NCI-H526 (cell line): ENCODE measurements around the gene DCXR.
A peak's percentile ranks its signal among the peaks of the same experiment; 100 is the strongest.

Experiments used
- DNase-seq, 2 experiments: peaks; one replicate each; lab custom pipeline; 2025; lab: John Stamatoyannopoulos, UW

The DCXR gene

DNA sequence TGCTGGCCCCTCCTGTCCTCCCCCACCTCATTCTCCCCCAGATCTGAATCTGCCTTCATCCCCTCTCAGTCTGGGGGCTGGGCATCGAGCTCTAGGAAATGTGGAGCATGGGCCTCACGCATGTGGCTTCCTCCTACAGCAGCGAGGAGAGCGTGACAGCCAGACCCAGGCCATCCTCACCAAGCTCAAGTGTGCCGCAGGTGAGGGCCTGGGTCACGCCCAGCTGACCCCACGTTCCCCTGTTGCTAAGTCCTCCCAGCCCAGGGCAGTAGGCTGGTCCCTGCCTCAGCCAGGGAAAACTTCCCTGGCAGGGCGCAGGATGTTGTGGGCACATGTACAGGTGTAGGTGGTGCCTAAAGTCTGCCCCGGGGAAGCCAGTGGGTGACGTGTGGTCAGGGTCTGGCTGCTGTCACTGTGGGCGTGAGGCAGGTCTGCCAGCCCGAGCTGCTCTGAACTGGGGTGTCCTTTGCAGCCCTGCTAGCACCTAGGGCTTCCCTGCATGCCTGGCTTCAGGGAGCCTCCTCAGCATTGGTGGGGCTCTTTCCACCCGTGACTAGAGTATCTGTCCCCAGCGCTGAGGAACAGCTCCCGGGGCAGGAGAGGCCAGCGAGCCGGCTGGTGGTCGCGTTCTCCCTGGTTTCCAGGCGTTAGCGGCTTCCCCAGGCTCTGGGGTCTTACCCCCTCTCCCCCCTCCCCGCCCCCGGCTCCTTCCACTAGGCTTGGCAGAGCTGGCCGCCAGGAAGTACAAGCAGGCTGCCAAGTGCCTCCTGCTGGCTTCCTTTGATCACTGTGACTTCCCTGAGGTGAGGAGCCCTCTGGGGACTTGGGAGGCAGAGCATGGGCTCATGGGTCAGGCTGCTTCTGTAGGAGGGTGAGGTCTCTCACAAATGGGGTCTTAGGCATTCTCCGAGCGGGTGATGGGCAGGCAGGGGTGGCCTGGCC is 17.8 kb upstream of the DCXR start:
- no peak for DNase-seq

DNA sequence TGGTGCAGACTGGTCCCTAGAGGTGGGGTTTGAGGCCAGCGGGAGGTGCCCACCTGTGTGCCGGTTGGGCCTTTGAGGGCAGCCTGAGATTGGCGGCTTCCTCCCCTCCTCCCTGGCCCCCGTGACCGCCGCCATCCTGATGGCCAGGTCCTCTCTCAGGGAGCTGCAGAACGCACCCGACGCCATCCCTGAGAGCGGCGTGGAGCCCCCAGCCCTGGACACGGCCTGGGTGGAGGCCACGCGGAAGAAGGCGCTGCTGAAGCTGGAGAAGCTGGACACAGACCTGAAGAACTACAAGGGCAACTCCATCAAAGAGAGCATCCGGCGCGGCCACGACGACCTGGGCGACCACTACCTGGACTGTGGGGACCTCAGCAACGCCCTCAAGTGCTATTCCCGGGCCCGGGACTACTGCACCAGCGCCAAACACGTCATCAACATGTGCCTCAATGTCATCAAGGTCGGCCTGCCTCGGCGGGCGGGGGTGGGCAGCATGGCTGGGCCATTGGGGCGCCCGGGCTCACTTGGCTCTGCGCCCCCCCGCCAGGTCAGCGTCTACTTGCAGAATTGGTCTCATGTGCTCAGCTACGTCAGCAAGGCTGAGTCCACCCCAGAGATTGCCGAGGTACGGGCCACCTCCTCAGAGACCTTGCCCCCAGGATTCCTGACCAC is 17.0 kb upstream of the DCXR start:
- no peak for DNase-seq

DNA sequence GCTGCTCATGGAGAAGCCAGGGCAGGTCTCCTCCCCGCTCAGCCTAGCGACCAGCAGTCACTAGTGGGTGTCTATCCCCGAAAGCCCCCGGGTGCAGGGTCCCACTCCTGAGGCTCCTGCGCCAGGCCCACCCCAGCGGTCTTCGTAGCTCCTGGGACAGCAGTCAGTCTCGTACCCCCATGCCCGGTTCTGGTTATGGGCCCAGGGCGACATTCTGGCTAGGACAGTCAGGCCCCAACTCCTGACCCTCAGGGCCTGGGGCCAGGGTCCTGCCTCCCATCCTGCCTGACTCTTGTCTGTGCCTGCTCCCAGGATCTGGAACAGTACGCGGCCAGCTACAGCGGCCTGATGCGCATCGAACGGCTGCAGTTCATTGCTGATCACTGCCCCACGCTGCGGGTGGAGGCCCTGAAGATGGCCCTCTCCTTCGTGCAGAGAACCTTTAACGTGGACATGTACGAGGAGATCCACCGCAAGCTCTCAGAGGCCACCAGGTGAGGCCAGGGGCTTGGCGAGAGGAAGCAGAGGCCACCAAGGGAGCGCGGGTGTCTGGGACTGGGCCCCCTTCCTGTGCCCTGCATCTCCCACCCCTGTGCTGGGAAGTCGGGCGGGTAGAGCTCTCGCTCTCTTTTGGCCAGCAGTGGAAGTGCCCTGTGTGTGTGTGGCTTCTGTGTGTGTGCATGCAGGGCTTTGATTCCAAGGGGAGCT is 16.2 kb upstream of the DCXR start:
- no peak for DNase-seq

DNA sequence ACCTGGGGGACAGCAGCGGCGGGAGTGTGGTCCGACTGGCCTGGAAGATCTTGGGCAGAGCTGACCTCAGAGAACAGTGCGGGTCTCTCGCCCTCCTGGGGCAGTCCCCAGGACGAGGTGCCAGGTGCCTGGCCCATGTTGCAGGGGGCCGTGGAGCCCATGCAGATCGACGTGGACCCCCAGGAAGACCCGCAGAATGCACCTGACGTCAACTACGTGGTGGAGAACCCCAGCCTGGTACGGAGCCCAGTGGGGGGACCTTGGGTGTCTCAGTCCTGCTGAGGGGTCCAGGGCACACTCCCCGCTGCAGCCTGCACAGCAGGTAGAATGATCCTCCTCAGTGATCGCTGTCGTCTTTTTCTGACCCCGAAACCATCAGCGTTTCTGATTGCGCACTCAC is 15.6 kb upstream of the DCXR start:
- DNase-seq = no peak

DNA sequence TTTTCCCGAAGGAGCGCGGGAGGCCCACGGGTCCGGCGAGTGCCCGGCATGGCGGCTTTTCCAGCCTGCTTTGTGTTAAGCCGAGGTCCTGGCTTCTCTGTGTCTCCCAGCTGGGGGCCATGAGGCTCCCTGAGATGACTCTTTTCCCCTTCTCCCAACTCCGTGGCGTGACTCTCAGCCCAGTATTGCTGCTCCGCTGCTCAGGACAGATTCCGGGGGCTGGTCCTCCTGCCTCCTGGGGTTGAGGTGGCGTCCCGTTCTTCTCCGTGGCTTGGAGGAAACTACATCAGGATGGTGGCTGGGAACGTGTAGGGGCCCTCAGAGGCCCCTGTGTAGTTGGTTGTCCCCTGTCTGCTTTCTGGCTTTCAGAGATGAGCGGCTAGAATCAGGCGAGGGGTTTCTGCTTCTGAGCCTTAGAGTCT is 15.2 kb upstream of the DCXR start:
- DNase-seq = no peak

DNA sequence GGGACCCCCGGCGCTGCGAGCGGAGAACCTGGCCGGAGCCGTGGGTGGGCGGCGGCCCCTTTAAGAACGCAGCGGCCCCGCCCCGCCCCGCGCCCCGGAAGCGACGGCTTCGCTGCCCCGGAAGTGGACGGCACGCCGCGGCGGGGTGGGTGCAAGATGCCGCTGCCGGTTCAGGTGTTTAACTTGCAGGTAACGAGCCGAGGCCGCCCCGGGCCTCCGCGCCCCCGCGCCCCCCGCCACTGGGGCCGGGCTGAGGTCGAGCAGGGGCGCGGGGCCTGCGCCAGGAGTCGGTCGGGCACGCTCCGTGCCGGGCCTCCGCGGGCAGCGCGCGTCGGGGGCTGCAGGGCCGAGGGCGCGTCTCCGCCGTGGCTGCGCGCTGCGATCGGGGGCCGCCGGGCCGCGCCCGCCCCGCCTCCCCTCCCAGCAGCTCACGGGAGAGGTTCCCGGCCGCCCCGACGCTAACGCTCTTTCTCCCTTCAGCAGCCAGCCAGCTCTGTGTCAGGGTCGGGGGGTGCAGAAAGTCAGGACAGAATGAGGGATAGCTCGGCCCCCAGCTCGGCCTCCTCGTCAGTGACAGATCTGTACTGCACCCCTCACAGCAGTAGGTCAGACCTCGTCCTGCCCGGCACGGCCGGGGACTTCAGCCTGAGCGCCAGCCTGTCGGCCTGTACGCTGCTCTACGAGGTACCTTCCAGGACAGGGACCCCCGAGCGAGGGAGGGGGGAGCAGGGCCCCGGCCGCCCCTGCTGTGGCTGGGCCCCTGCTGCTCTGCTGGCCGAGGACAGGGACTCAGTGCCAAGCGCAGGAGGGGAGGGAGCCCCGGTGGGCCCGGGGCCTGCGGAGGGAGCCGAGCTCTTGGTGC is 14.5 kb upstream of the DCXR start, which contains the start of the genes GPS1 and RFNG:
Gene GPS1, plus strand, starts transcription at position 123 of the 862 bp plus-strand sequence. Its CDS starts 34 bp downstream, at position 157.
Gene RFNG, minus strand, starts transcription at position 36 of the 862 bp plus-strand sequence. CDS start 45 bp downstream, outside the sequence.
- DNase-seq = peak in 1 of 2 experiments; percentile 89

DNA sequence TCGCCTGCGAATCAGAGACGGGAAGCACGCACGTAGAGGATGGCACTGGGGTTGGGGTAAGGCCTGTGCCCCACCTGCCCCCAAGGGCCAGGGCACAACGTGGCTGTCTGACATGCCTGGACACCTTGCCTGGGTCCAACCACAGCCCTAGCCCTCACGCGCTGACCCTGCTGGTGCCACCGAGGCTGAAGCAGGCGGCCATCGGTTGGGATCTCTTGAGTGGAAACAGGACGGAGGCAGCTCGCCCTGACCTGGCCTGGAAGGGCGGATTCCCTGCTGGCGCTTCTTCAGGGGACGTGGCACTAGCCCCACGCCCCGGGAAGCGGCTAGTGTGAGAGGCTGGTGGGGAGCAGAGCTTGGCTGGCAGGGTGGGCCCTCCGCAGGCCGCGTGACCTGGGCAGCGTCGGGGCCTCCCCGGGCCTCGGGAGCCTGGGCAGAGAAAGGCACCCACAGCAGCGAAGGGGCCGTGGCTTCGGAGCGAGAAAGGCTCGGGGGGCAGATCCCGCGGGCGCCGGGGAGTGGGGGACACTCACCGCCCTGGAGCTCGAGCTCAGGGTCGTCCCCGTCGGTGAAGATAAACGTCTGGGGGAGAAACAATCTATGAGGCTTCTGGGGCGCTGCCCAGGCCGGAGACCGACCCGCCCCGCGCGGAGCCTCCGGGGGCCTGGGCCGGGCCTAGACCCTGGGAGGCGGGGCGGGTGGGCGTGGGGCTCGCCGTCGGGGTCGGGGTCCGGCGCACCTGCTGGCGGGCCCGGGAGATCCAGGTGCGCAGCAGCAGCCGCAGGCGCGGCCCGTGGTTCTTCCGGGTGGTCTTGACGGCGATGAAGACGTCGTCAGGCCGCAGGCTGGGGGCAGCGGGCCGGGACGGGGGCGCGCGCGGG is 13.5 kb upstream of the DCXR start:
- DNase-seq = no peak

DNA sequence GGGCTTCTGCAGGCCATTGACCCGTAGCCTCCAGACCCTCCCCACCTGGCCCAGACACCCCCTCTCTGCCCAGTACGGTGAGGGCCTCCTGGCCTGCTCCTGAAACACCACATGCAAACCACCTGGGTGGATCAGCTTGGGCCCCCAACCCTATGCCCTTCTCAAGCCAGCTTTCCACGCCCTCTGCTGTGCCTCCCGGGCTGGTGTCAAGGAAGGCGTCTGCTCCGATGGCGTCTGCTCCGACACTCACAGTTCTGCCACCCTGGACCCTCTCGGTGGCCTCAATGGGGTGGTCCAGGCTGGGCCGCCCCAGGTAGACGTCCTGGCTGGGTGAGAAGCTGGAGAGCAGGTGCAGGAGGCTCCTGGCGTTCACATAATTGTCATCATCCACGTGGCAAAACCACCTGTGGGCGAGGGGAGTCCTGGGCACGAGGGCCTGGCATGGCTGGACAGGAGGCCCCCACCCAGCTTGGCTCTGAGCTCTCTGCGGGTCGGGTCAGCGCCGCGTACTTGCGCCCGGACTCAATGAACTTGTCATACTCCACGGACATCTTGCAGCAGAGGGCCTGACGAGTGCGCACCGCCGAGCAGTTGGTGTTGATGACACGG is 12.8 kb upstream of the DCXR start:
- no peak for DNase-seq

DNA sequence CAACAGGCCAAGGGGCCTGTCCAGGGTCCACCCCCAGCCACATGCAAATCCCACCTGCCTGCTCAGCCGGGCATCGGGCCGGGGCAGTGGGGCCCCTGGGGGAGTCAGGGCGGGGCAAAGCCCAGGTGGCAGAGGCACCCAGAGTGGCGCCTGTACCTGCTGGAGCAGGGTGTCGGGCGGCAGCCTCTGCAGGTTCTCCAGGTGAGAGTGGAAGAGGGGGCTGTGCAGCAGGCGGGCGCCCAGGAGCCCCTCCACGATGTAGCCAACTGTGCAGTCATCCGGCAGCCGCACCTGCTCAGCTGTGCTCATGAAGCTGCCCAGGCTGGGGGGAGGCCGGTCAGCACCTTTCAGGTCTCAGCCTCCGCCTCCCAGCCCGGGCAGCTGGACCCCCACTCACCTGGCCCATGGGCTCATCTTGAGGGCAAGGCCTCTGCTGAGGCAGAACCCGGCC is 12.0 kb upstream of the DCXR start:
- no peak for DNase-seq

DNA sequence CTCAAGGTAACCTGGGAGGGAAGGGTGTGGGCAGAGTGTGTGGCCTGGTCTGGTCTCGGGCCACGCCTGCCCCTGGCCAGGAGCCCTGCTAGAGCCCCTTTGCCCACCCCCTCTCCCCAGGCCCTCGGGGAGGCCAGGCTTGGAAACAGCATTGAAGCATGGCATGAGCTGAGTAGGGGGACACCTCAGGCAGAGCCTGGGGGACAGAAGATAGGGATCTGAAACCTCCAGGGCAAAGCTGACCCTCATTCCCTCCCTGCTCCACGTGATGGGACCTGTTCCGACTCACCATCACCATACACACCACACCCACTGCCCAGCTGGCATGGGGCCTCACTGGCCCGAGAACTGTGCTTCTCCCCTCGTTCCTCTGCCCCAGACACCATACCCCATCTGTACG is 11.6 kb upstream of the DCXR start:
- no peak for DNase-seq

DNA sequence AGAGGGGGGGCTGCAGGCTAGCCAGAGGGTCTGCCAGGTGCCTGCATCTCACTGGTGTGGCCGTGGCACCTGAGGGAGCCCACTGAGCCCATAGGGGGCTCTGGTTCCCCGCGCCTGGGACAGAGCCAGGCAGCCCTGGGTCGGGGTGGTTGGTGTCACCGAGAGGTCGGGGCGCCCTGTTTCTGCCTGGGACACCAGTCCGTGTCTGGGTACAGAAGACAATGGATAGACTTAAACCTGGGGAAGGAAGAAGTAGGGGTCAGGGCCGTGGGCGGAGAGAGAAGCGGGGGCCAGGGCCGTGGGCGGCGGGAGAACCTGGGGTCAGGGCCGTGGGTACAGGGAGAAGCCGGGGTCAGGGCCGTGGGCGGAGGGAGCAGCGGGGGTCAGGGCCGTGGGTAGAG is 11.1 kb upstream of the DCXR start:
- no peak for DNase-seq

DNA sequence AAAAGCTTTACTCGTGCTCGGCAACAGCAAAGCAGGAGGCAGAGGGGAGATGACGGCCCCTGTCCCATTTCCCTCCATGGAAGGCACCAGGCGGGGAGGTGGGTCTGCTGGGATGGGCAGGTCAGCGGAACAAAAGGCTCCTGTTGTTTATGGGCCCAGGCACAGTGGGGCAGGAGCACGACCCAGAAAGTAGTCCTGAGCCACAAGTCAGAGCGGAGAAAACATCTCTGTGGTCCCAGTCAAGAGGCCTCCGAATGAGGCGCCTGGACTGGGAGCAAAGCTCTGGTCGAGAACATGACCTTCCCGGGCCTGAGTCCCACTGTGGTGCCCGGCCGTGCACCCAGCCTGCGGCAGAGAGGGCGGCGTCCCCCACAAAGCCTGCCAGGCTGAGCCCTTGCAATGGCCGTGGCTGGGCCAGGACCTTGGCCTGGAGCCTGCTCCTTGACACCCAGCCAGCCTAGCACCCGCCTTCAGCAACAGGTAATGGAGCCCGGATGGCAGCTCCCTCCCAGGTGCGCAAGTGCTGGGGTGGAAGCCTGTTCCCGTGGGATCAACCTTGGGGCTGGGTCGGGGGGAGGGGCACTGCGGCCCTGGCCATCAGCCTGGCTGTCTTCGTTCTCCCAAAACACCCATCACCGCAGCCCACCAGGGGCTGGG is 10.5 kb upstream of the DCXR start:
- DNase-seq = no peak

DNA sequence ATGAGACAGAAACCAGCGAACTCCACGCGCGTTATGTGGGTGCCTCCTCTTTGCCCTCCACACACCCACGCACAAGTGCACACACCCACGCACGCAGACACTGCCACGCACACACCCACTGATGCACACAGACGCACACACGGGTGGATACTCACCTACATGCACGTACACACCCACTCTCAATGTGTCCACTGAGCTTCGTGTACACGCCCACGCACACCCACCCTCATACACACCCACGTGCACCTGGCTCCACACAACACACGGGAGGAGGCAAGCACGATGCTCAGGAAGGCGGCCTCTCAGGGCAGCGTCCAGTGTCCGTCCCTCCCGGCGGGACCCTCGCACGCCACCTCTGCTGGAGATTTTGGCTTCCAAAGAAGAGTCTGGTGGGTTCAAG is 9.9 kb upstream of the DCXR start:
- DNase-seq = no peak

DNA sequence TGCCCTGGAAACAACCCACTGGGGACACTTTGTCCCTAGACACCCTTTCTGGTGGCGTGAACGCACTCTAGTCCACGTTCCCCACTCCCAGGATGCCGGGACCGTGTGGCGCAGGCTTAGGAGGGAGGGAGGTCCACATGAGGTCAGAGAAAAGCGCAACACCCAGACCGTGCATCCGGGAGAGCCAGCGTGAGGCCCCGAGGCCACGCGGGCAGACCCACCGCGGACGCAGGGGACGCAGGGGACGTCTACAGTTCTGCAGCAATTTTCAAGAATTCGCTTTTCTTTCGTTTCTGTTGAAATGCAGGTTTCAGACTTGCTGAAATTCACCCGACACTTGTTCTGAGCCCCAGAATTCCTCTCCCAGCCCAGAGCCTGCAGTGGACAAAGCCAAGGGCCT is 9.4 kb upstream of the DCXR start:
- no peak for DNase-seq

DNA sequence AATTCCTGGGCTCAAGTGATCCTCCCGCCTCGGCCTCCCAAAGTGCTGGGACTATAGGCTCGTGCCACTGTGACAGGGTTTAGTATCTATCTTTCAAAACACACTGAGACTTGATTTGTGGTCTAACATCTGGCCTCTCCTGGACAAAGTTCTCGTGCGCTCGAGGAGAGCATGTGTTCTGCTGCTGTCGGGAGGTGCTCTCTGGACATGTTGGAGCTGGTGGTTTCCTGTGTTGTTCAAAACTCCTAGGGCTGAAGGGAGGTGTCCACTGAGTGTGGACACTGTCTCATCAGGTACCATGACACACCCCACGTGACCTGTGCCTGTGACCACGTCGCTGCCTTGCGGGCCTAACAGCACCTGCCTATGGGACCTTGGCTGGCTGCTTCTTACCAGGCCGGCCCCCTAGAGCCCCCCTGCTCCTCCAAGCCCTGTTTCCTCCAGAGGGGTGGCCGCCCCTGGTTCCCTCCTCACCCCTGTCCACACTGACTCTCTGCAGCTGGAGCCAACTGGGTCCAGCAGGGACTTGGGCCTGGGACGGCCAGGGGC is 8.5 kb upstream of the DCXR start:
- DNase-seq = no peak

DNA sequence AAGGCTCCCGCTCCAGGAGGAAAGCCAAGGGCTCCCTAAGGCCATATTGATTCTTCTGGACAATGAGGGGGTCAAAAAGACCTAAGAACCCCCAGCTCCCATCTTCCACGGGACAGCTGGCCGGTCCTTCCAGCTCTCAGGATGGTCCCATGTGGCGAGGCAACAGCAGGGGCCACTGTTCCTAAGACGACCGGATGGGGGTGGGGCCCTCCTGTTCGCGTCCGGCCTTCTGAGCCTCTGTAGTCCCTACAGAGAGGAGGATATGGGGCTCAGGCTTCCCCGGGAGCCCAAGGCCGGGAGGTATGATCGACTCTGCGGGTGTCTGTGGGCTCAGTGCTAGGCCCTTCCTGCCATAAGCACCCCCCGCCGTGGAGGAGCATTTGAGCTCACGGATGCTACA is 6.0 kb upstream of the DCXR start:
- no peak for DNase-seq

DNA sequence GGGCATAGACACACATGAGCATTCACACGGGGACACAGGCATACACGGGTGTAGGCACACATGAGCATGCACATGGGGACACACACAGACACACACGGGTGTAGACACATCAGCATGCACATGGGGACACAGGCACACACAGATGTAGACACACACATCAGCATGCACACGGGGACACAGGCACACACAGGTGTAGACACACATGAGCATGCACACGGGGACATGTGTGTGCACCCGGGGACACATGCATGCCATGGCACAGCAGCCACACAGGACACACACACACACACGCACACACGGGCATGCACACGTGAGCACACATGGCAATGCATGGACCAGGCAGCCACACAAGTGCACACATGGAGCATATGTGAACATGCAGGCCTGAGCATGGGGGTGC is 5.2 kb upstream of the DCXR start:
- no peak for DNase-seq

DNA sequence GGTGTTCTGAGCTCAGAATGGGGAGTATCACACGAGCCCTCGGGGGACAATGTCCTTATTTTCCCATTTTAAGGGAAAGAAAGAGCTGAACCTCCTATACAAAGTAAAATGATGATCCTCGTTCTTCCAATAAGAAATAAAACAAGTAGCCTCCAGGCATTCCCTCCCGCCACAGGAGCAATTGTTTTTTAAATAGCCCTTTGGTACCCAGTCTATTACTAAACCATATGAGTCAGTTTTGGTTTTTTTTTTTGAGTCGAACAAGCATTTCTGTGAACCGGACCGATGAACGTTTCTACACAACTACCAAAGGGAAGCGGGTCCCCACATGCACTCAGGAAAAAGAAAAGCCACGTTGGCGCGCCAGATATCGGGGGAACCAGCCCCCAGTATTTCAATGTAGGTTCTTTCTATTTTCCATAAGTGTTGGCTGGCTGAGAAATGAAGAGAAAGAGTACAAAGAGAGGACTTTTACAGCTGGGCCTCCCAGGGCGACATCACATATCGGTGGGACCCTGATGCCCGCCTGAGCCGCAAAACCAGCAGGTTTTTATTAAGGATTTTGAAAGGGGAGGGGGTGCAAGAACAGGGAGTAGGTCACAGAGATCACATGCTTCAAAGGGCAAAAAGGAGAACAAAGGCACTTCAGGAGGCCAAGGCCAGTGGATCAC is 3.8 kb upstream of the DCXR start:
- no peak for DNase-seq
